HG03064 (cell line): Measurements from ENCODE around the gene PPA1.
"Not testable (repeated sequence)": the region's sequence is repeated elsewhere in the genome, so short reads cannot be mapped to it uniquely, and the experiment has no call there.

ENCODE experiments used
- ATAC-seq: cut with Tn5 transposase; IDR thresholded peaks from one replicate; pipeline ENCODE4 v1.9.1; 2021; ENCODE audit warnings: low read depth; ENCODE audit not compliant: unreplicated experiment

PPA1 gene

DNA sequence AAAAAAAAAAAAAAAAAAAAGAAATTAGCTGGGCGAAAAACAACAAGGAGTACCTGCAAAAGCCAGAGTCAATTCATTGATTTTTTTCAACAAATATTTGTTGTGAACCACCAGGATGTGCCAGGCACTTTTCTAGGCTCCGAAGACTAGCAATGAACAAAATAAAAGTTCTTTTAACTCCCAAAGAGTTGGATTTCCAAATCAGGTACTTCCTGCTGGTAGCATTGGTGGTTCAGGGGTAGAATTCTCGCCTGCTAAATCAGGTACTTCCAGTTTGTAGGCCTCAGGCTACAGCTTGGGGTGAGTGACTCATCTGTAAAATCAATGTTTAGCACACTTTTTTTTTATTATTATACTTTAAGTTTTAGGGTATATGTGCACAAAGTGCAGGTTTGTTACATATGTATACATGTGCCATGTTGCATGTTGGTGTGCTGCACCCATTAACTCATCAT lies 10.9 kb downstream of the PPA1 start:
- ATAC-seq: no peak

DNA sequence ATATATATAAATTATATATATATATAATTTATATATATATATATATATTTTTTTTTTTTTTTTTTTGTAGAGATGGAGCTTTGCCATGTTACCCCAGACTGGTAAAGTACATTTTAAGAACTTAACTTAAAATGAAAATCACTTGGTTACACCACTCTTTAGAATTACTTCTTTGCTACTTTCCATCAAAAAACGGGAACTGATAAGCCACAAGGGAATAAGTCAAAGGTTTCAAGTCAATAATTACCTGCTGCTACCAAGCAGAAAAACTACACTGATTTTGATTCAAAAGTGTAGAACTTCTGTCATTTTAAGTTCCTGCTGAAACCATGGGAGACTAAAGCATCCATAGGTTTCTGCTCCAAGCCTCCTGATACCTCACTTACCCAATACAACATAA lies 12.2 kb downstream of the PPA1 start:
- ATAC-seq: no peak

DNA sequence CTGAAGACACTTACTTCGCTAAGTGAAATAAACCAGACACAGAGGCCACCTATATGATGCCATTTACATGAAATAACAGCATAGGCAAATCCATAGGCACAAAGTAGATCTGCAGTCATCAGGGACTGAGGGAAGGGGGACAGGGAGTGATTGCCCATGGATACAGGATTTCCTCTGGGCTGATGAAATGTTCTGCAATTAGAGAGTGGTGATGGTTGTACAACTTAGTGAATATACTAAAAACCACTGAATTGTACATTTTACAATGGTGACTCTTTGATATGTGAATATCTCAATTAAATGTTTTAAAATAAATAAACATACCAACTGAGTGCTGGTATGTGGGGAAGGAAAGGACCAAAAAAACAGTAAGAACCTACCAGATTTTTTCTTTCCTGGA lies 20.4 kb downstream of the PPA1 start:
- ATAC-seq: no peak

DNA sequence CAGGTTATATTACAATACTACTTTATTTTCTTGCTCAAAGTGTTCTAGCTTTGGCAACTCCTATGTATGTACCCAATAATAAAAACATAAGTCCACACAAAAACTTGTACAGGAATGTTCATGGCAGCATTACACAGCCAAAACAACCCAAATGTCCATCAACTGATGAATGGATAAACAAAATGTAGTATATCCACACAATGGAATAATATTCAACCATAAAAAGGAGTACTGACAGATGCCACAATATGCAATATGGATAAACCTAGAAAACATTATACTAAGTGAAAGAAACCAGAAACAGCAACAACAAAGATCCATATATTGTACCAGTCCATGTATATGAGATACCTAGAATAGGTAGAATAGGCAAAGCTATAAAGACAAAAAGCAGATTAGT lies 21.0 kb downstream of the PPA1 start:
- no peak for ATAC-seq

- ATAC-seq: no peak
These were observed 26.5 kb downstream of the PPA1 start for GRCh38 chr10:70206762-70207161.

- no peak for ATAC-seq
These were observed 32.1 kb downstream of the PPA1 start for GRCh38 chr10:70201105-70201504.

- no peak for ATAC-seq
These were observed 34.3 kb downstream of the PPA1 start for GRCh38 chr10:70198696-70199466.

- no peak for ATAC-seq
These were observed 35.8 kb downstream of the PPA1 start for GRCh38 chr10:70197235-70197945.

GRCh38 chr10:70193391-70193844 lies 39.8 kb downstream of the PPA1 start:
- no peak for ATAC-seq

GRCh38 chr10:70192326-70192968 lies 40.8 kb downstream of the PPA1 start:
- no peak for ATAC-seq

GRCh38 chr10:70191972-70192305 lies 41.3 kb downstream of the PPA1 start:
- ATAC-seq: no peak

DNA sequence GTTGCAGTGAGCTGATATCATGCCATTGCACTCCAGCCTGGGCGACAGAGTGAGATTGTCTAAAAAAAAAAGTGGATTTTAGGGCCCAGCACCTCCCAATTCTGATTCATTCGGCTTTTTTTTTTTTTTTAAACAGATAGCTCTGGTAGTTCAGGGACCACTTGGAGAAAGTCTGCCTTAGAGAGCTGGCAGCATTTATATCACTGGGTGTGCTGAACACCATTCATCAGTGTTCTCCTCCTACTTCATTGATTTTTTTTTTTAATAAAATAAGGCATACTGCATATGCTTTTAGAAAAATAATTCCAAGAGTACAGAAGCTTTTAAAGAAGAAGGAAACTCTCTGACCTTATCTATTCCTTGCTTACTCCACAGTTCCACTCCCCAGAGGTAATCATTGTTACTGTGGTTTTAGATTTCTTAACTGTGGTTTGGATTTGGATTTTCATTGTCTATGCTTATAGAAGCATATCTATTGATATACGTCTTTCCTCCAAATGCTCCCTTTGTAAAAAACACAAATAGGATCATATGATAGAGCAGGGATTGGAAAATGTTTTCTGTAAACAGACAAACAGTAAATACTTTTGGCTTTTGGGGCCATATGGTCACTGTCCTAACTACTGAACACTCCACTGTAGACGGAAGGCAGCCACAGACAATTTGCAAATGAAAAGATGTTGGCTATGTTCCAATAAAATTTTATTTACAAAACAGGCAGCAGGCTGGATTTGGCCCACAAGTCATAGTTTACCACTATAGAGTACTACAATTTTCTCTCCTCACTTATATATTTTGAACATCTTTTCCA lies 41.9 kb downstream of the PPA1 start:
- ATAC-seq: no peak

DNA sequence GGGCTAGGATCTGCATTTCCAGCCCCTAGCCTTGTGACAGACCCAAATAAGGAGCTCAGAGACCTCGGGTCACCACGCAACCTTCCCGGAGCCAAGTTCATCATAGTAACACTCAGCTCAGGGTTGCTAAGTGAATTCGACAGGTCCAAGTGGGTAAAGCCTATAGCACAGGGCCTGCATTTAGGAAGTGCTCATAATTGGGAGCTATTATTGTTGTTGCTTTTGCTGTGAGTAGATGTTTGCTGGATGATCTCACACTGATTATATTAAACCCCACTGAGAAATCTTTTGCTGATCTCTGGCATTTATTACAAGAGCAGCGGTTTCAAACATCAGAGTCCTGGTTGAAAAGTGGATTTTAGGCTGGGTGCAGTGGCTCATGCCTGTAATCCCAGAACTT lies 42.6 kb downstream of the PPA1 start:
- ATAC-seq: no peak

DNA sequence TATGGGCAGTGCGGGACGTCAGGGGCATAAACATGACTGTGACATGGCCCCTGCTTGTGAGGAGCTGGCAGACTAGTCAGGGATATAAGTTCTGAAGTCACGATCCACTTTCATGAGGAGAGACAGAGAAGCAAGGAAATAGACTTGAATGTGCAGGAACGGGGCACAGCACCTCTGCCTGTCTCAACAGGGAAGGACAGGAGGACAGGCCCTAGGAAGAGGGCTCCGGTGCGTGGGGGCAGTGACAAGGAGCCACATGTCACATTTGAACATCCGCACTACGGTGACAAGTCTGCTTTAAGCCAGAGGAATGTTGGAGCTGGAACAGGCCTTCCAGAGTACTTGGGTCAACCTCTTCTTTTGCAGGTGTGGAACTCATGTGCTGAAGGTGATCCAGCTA lies 43.1 kb downstream of the PPA1 start:
- ATAC-seq: no peak

GRCh38 chr10:70188768-70189167 lies 44.5 kb downstream of the PPA1 start:
- ATAC-seq: no peak

DNA sequence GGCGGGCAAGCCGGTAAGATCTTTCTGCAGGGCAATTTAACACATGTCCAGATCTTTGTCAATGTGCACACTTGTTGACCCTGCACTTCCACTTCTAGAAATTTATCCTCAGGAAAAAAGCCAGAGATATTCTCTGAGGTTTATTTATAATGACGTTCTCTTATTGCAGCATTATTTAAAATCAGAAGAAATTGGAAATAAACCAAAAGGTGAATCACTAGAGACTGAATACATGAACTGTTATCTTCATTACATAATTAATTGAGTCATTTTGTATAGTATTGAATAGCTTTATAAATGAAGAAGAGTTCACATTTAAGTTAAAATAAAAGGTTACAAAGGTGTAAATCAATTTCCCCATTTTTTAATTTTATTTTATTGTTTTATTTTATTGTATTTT lies 46.7 kb downstream of the PPA1 start:
- ATAC-seq: no peak

- ATAC-seq: no peak
These were observed 47.1 kb downstream of the PPA1 start for GRCh38 chr10:70186090-70186489.

DNA sequence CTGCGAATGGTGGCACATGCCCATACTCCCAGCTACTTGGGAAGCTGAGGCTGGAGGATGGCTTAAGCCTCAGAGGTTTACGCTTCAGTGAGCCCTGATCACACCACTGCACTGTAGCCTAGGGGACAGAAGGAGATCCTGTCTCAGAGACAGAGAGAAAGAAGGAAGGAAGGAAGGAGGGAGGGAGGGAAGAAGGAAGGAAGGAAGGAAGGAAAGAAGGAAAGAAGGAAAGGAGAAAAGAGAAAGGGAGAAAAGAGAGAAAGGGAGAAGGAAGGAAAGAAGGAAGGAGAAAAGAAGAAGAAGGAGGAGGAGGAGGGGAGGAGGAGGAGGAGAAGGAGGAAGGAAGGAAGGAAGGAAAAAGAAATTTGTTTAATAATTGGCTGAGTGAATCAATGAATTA lies 49.9 kb downstream of the PPA1 start:
- ATAC-seq: no peak

DNA sequence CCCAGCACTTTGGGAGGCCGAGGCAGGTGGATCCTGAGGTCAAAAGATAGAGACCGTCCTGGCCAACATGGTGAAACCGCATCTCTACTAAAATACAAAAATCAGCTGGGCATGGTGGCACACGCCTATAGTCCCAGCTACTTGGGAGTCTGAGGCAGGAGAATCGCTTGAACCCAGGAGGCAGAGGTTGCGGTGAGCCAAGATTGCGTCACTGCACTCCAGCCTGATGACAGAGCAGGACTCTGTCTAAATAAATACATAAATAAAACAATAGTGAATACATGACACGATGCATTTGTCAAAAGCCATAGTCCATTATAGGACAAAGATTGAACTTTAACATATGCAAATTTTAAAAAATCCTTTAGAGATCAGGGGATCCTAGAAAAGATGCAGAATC lies 54.0 kb downstream of the PPA1 start:
- not testable (repeated sequence) for ATAC-seq

- no peak for ATAC-seq
These were observed 55.0 kb downstream of the PPA1 start for GRCh38 chr10:70178139-70178725.
